WTC11 (cell line): ENCODE results near the gene C17orf100.

Source experiments
- AFF4 ChIP-seq: sonication (generic); formaldehyde crosslinking; IDR thresholded peaks from 2 replicates; pipeline ENCODE4 v1.8.1; 2023; ENCODE audit warnings: mild to moderate bottlenecking, missing genetic modification reagents, borderline replicate concordance
- SMAD3 ChIP-seq: sonication (generic); formaldehyde crosslinking; IDR thresholded peaks from 2 replicates; pipeline ENCODE4 v1.8.0; 2022; ENCODE audit warnings: missing genetic modification reagents, mild to moderate bottlenecking, borderline replicate concordance
- SP1 ChIP-seq: sonication (generic); formaldehyde crosslinking; conservative IDR thresholded peaks from 2 replicates; pipeline ENCODE4 v1.8.1; 2022; ENCODE audit warnings: missing genetic modification reagents
- TEAD4 ChIP-seq: sonication (generic); formaldehyde crosslinking; IDR thresholded peaks from 2 replicates; pipeline ENCODE4 v1.8.0; 2022; ENCODE audit warnings: mild to moderate bottlenecking, missing genetic modification reagents
- ZBTB43 ChIP-seq: sonication (generic); formaldehyde crosslinking; IDR thresholded peaks from 2 replicates; pipeline ENCODE4 v1.8.1; 2023; ENCODE audit warnings: mild to moderate bottlenecking, missing genetic modification reagents
- TF ChIP-seq, protein P1 (sequence below): fragments of 200-600 bp; IDR thresholded peaks from 2 replicates; pipeline ENCODE4 v1.8.0; 2022; ENCODE audit warnings: antibody characterized with exemption
- TF ChIP-seq, protein P2 (sequence below): sonication (generic); formaldehyde crosslinking; IDR thresholded peaks from 2 replicates; pipeline ENCODE4 v1.8.1; 2022; ENCODE audit warnings: low read depth, missing genetic modification reagents, borderline replicate concordance
- TF ChIP-seq, protein P3 (sequence below): sonication (generic); formaldehyde crosslinking; IDR thresholded peaks from 2 replicates; pipeline ENCODE4 v1.8.0; 2023; ENCODE audit warnings: missing genetic modification reagents
- TF ChIP-seq, protein P4 (sequence below): sonication (generic); formaldehyde crosslinking; IDR thresholded peaks from 2 replicates; pipeline ENCODE4 v1.8.1; 2022; ENCODE audit warnings: mild to moderate bottlenecking, missing genetic modification reagents, moderate library complexity, borderline replicate concordance

DNA sequence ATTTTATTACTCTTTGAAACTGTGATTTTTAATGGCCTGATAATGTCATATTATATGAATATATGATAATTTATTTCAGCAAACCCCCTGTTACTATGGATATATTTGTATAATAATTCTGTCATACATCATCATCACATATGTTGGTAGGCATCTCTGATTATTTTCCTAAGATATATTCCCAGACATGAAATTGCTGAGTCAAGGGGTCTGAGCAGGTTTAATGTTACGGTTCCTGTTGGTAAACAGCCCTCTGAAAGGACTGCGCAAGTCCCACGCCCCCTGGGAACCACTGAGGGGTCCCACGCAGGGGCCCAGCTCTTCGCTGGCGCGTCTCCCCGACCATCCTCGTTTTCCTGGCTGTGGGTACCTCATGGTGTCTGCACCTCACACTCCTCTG lies 37.4 kb downstream of the C17orf100 start:
- TF ChIP-seq, protein P1, sequence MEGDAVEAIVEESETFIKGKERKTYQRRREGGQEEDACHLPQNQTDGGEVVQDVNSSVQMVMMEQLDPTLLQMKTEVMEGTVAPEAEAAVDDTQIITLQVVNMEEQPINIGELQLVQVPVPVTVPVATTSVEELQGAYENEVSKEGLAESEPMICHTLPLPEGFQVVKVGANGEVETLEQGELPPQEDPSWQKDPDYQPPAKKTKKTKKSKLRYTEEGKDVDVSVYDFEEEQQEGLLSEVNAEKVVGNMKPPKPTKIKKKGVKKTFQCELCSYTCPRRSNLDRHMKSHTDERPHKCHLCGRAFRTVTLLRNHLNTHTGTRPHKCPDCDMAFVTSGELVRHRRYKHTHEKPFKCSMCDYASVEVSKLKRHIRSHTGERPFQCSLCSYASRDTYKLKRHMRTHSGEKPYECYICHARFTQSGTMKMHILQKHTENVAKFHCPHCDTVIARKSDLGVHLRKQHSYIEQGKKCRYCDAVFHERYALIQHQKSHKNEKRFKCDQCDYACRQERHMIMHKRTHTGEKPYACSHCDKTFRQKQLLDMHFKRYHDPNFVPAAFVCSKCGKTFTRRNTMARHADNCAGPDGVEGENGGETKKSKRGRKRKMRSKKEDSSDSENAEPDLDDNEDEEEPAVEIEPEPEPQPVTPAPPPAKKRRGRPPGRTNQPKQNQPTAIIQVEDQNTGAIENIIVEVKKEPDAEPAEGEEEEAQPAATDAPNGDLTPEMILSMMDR = no peak
- TF ChIP-seq TEAD4 (CRISPR knock-in tag) = no peak
- TF ChIP-seq, protein P2, sequence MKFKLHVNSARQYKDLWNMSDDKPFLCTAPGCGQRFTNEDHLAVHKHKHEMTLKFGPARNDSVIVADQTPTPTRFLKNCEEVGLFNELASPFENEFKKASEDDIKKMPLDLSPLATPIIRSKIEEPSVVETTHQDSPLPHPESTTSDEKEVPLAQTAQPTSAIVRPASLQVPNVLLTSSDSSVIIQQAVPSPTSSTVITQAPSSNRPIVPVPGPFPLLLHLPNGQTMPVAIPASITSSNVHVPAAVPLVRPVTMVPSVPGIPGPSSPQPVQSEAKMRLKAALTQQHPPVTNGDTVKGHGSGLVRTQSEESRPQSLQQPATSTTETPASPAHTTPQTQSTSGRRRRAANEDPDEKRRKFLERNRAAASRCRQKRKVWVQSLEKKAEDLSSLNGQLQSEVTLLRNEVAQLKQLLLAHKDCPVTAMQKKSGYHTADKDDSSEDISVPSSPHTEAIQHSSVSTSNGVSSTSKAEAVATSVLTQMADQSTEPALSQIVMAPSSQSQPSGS (CRISPR knock-in tag) = no peak
- TF ChIP-seq, protein P3, sequence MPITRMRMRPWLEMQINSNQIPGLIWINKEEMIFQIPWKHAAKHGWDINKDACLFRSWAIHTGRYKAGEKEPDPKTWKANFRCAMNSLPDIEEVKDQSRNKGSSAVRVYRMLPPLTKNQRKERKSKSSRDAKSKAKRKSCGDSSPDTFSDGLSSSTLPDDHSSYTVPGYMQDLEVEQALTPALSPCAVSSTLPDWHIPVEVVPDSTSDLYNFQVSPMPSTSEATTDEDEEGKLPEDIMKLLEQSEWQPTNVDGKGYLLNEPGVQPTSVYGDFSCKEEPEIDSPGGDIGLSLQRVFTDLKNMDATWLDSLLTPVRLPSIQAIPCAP (CRISPR knock-in tag) = no peak
- TF ChIP-seq ZBTB43 = no peak
- no peak for TF ChIP-seq SMAD3 (CRISPR knock-in tag)
- TF ChIP-seq, protein P4, sequence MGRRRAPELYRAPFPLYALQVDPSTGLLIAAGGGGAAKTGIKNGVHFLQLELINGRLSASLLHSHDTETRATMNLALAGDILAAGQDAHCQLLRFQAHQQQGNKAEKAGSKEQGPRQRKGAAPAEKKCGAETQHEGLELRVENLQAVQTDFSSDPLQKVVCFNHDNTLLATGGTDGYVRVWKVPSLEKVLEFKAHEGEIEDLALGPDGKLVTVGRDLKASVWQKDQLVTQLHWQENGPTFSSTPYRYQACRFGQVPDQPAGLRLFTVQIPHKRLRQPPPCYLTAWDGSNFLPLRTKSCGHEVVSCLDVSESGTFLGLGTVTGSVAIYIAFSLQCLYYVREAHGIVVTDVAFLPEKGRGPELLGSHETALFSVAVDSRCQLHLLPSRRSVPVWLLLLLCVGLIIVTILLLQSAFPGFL (CRISPR knock-in tag) = no peak
- TF ChIP-seq SP1 (CRISPR knock-in tag) = no peak
- no peak for TF ChIP-seq AFF4 (CRISPR knock-in tag)
